Dedifferentiated amniotic fluid mesenchymal stem cell (primary cell): ENCODE measurements around the gene SUSD5.
"Not testable (repeated sequence)": the region's sequence is repeated elsewhere in the genome, so short reads cannot be mapped to it uniquely, and the experiment has no call there.

Experiments used
- DNase-seq: peaks from one replicate; pipeline ENCODE4 v3.0.0-alpha.2; 2016; ENCODE audit errors: extremely low spot score

Gene SUSD5

DNA sequence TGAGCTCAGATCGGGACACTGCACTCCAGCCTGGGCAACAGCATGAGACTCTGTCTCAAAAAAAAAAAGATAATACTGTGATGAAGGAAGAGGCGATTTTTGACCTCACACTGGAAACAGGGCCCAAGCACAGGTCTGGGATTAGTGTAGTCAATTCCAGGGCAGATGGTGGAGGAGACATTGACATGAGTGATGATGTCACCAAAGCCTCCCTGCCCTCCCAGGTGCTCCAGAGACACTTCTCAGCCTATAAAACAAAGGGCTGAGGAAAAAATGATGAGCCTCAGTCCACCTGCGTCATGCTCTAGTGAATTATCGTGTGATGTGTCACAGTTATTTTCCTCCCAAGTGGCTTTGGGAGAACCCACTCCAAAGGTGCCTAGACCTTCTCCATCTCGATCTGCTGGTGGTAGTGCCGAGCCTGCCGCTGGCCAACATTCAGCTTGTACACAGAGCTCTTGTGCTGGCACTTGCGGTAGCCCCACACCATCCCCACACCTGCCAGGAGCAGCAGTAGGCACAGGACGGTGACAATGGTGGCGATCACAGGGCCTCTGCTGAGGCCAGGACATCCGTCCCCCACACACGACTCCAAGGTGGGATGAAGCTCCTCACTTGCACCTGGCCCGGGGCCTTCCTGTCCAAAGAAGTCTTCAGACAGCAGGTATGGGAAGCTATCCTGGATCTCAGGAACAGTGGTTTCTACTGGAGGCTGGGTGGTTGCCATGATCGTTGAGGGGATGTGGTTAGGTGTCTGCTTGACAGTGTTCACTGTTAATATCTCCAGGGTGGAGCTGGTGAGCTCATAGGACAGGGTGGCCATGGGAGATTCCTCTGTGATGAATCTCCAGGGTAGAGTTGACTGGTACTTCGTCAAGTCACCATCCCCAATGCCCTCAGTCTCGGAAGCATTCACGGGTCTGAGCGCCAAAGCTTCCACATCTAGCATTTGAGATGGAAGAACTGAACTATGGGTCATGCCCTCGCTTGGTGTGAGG is 65.9 kb downstream of the SUSD5 start:
- no peak for DNase-seq

DNA sequence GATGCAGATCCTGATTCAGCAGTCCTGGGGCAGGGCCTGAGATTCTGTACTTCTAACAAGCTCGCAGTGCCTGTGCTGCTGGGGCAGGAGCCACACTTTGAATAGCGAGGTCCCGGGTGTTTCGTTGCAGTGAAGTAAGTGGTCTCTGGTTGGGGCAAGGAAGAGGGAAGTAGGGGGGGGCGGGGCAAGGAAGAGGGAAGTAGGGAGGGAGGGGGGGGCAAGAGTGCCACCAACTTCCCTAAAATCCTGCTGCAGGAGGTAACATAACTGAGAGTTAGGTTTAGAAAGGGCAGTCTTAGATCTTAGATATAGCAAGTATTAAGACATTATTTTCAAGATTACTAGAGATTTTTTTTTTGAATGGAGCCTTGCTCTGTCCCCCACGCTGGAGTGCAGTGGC is 69.3 kb downstream of the SUSD5 start:
- DNase-seq: no peak

DNA sequence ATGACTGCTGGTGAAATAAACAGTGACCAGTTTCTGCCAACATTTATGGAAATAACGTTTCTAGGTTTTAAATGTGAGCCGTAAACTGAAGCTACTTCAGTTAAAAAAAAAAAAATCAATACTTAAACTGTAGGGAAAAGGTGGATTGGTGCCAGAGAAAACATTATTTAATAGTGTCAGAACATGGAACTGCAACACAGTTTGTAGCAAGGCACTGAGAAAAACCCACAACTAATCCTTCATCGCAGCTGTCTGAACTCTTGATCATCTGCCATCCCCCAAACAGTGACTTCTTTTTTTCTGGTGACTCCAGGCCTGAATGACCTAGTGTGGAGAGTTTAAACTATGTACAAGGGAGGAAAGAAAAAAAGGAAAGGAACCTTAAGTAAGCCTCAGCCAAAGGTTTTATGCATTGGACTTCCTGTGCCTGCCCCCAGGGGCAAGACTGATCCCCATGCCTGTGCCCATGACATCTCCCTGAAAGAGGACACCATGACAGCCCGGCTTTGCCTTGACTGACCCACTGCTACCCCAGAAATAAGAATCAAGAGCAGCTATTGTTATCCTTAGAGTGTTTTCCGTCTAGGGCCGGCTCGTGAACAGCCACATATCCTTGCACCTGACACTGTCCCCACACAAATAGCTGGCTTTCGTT is 71.7 kb downstream of the SUSD5 start:
- DNase-seq: no peak

DNA sequence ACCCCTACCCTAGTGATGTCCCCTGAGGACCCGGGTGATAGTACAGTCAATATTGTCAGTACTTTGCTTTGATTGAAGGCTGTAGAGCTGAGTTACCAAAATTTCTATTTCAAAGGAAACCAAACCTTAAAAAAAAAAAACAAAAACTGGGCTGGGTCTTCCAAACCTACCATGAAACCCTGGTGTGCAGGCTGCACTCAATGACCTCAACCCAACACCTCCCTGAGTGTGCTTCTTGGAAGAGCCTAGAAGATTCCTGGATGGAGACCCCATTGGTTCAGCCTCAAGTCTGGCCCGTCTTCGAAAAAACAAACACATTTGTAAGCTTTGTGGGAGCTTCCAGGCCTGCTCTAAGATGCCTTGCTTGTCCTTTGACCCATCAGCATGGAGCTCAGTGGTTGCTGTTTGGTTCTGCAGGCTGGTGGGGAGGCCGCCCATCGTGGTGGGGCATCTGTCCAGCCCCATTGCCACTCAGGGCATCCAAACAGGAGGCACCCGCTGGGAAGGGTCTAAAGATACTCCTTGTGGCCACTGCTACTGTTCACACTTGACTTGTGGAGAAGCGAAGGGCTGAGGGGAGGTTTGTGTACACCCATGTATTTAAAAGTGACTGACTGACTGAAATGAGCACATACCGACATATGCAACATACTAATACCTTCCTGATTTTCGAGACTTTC is 72.6 kb downstream of the SUSD5 start:
- DNase-seq: no peak

DNA sequence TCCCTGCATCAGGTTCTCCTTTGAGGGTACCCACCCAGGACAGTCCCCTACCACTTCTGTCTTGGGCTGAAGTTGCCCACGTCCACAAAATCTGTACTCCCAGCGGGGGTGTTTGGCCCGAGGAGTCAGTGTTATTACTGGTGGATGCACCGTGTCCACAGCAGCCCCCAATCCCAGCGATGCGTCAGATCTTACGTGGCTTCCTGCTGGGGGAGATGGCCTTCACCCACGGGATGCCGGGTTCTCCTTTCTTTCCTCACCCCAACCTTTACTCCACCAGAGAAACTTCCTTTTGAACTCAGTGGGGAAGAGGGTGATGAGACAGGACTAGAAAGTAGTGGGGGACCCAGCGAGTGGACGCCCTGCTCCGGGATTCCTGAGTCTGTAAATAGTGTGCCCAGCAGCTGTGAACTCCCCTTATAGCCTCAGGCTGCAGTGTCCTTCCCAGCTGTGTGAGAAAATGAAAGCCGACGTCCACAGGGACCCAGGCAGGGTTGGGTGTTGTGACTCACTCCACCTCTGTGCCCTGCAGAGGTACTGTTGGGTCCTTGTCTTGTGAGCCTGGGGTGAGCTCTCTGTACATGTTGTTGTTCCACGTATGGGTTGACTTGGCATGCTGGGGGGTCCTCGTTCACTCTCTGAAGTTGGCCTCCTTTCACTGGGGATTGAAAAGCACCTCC is 73.2 kb downstream of the SUSD5 start:
- no peak for DNase-seq

DNA sequence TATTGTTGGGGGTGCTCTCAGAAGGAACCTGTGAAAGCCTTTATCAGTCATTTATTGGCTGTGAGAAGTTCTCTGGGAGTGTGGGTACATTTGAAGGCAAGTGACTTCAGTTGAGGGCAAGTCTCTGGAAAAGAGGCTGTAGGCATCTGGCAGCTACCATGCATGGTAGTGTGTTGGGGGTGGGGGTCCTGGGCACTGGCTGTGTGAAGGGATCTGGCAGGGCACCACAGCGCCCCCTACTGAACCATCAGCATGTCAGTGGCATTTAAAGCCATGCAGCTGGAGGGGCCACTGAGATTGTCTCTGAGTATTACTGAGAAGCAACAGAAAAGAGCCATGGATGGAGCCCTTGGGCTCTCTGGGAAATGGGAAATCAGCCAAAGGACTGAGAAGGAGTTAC is 74.2 kb downstream of the SUSD5 start:
- DNase-seq: no peak

DNA sequence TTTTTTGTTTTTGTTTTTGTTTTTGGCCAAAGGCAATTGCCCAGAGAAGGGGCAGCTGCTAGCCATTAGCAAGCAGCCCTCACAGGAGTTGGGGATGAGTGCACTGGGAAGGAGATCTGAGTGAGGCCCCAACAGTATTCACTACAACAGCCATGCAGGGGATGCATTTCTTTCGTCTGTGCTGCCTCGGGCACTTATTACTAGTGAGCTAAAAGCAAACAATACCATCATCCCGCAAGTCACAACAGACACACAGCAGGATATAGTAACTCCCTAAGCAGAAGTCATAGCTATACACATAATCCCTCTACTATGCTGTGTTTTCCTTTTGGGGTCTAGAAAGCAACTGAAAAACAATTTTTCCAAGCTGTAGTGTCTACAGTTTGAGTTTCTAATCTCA is 77.6 kb downstream of the SUSD5 start:
- no peak for DNase-seq

DNA sequence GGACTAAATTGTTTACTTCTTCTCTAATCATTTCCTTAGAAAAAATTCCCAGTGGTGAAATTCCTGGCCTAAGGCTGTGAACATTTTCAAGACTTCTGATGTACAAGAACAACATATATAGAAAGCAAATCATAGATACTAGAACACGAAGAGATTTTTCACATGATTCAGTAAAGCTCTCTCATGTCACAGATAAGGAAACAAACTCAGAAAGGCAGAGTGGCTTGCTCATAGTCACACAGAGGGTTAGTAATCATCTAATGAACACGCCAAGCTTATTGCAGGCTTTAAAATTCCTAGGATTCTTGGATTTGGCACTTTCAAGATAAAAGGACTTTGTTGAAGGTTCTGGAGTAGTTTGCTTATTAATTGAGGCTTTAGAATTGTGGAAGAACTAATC is 78.6 kb downstream of the SUSD5 start:
- peak; percentile 29 for DNase-seq

DNA sequence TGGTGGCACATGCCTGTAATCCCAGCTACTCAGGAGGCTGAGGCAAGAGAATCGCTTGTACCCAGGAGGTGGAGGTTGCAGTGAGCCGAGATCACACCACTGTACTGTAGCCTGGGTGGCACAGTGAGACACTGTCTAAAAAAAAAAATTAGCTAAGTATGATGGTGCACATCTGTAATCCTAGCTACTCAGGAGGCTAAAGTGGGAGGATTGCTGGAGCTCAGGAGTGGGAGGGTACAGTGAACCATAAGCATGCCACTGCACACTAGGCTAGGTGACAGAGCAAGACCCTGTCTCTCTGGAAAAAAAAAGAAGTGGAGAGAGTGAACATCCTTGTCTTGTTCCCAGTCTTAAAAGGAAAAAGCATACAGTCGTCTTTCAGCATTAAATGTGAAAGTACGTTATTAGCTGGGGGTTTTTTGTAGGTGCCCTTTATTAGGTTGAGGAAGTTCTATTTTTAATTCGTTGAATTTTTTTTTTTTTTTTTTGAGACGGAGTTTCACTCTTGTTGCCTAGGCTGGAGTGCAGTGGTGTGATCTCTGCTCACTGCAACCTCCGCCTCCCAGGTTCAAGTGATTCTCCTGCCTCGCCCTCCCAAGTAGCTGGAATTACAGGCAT is 79.5 kb downstream of the SUSD5 start:
- not testable (repeated sequence) for DNase-seq

DNA sequence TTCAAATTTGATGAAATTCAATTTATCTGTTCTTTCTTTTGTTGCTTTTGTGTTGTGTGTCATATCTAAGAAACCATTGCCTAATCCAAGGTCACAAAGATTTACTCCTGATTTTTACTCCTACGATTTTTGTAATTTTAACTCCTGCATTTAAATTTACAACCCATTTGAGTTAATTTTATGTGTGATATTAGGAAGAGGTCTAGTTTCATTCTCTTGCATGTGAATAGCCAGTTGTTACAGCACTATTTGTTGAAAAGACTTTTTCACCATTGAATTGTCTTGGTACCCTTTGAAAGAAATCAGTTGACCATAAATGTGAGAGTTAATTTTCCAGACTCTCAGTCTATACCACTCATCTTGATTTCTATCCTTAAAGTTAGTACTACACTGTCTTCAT is 80.9 kb downstream of the SUSD5 start:
- no peak for DNase-seq

DNA sequence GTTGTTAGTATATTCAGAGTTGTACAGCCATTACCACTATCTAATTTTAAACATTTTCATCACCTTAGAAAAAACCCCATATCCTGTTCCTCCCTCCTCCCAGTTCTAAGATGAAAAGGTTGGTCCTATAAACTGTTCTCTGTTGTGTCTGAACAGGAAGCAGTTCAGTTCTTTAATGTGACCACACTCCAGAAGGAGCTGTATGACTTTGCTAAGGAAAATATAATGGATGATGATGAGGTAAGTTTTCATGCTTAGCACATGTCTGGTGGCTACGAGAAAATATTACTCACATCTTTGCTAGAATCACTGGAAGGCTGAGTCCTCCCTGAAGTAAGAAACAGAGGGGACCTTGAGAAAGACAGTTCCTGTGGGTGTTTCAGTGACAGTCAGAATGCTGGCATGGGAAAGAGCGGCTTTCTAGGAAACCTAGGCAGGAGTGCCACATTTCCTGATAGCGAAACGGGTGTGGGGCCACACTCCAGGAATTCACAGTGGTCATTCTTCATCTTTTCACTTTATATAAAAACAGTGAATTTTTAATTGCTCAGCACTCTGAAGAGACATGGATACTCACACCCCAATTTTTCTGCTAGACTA is 84.5 kb downstream of the SUSD5 start:
- DNase-seq: peak; percentile 31

DNA sequence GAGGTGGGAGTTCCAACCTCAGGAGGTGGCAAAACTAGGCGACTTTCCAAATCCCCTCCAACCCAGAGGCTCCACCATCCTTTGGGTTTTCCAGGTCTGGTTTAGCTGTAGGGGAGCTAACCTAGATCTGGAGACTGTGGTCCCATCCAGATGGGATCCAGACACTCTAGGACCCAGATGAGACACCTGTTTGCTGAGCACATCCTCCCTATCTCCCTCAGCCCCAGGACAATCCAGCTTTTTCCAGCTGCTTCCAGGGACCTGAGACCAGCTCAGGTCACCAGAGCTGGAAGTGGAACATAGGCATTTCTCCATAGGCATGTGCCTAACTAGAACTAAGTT is 86.6 kb downstream of the SUSD5 start:
- no peak for DNase-seq

DNA sequence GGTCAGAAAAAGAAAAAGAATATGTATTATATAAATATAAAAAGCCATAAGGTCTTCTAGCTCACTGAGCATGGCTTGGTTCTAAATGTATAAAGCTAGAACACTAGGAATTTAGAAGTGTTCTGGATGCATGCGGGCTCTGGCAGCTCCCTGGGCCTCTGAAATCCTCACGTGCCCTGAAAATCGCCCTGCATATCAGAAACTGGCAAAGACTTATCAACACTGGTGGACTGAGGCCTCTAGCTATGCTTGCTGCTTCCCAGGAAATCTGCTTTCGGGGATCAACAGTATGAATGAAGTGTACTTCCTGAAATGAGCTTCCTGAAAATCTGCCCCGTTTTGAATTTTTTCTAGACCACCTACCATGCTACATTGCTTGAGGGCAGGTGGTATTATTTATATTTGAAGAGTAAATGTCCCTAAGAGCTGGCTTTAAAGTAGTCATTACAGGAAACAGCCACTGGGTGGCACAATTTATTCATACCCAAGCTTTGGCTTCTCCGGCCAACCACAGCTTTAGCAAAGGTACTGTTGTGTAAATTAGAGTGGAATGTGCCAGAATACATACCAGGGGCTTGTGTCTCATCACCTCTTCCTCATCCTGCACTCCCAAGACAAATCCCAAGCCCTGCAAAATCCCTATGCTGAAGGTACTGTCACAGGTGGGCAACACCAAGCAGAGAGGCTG is 87.1 kb downstream of the SUSD5 start:
- peak; percentile 61 for DNase-seq

DNA sequence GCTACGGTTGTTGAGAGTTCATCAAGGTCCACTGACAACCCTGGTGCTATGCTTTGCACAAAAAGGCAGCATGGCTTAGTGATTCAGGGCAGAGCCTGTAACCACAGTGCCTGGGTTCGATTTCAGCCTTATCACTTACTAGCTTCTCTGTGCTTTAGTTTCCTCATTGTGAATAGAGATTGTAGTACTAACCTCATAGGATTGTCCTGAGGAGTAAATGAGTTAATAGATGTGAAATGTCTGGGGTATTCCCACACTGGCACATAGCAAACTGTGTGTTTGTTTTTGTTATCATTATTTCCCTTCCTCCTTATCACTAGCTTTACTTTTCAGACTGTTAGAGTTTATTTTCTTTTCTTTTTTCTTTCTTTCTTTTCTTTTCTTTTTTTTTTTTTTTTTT is 88.5 kb downstream of the SUSD5 start:
- no peak for DNase-seq

DNA sequence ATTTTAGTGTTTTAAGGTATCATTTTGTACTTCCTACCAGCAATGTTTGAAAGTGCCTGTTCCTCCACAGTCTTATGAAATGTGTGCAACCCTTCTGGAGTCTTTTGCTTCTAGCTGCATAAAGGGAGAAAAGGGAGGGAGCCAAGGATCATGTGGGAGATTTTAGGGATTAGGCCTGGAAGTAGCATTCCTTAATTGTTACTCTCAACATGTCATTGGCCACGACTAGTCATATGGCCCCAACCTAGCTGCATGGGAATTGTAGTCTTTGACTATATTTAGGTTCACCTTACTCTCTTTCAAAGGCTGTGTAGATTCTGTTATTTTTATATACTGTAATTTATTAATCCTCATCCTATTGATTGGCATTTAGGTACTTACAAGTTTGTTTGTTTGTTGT is 89.9 kb downstream of the SUSD5 start:
- no peak for DNase-seq

DNA sequence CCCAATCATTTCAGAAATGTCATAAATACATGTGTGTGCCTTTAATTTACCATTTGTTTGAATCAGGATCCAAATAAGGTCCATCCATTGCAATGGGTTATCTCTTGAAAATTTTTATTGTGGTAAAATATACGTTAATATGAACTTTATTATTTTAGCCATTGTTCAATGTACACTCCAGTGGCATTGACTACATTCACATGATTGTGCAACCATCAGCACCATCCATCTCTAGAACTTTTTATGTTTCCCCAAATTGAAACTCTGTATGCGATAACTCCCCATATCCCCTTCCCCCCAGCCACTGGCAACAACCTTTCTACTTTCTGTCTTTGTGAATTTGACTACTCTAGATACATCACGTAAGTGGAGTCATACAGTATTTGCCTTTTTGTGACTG is 92.8 kb downstream of the SUSD5 start:
- DNase-seq: no peak

DNA sequence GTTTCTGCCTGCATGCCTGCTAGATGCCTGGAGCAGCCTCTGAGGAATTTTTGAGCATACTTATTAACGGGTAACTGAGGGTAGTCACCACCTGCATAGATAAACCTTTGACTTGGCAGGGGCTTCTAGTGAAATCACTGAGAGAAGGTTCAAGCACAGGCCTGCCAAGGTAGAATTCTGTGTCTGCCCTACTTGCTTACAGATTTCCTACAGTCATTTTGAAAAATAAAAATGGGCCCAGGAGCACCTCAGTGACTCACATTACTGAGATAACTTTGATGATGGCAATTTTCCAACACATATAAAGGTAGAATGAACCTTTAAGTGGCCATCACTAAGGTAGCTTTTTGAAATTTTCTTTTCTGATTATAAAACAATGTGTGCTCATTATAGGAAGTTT is 94.0 kb downstream of the SUSD5 start:
- no peak for DNase-seq

DNA sequence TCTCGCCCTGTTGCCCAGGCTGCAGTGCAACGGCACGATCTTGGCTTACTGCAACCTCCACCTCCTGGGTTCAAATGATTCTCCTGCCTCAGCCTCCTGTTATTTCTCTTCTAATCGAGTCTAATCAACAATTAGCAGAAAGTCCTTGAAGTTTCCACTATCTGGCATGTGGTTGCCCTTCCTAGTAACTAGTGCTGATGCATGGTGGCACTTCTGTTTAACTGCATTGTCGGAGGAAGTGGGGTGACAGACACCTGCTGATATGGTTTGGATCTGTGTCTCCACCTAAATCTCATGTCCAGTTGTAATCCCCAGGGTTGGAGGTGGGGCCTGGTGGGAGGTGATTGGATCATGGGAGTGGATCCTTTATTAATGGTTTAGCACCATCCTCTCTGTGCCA is 95.6 kb downstream of the SUSD5 start:
- no peak for DNase-seq

DNA sequence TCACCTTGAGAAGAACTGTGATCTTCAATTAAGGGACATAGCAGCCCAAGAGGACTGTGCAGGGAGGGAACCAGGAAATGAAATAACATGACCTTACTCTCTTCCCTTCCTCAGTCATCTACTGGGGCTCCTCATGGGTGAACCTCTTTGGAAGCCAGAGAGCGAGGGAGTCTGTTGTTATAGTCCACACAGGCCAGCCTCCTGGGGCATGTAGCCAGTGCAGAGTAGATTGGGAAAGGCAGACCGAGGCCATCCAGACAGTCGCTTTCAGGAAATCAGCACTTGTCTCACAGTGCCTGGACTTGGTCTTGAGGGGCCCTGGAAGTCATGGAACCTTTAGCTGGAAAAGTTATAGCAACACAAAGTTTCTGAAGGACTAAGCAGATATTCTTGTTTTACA is 98.7 kb downstream of the SUSD5 start:
- no peak for DNase-seq

DNA sequence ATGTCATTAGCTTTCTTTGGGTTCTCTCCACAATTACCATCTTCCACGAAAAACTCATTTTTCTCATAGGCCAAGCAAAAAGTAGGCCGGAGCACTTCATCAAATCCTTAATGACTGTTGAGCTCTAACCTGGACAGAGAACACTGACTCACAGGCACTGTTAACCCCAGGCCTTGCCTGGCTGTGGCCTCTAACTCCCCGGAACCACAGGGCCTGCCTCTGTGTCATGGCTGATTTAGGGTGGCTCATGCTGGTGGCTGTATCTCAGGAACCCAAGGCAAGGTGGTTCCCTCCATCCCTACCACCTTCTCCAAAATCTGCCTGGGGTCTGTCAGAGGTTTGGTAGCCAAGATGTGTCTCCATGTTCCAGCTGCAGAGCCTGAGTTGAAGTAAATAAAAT is 101.1 kb downstream of the SUSD5 start:
- DNase-seq: no peak
